ENCODE data around the gene VPS37D. TPM values are rescaled to one million over a fixed set of nuclear protein-coding genes. Genes with fewer than 3 reads are reported as not detected.

The VPS37D gene
- total and polyA plus RNA-seq, 2 of the 4 experiments (the other 2 are of a cell fraction), result 2.3 to 3.1 TPM

DNA sequence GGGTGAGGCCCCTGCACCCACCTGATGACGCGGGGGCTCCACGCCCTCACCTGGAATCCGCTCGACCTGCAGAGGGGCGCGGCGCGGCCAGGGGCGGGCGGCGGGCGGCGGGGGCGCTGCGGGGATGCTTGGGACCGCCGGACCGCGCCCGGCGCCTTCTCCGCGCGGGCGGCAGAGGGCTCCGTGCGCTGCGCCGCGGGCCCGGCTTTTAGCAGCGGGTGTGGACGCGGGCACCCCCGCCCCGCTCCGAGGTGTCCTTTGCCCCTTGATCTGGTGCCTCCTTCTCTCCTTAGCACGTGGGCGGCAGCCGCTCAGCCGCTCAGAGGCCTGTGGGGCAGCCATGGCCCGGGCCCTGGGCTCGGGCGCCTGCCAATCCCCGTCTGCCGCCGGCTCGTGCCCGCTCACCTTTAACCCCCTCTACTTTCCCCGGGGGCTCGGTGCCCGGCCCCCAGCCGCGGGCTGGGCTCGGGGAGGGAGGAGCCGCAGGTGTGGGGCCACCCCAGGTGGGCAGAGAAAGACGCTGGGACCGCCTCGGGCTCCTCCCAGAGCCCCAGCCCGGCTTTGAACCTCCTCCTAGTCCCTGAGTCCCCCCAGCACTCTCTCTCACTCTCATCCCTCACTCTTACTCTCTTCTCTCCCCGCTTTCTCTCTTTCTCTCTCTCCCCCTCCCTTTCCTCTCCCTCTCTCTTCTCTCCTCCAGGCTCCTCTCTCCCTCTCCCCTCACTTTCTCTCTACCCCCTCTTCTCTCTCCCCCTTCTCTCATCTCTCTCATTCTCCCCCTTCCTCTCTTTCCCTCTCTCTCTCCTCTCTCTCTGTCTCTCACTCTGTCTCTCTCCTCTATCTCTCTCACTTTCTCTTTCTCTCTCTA, 19.7 kb upstream of the VPS37D start:
- Histone ChIP-seq H3K18ac (ENCODE audit: low read depth, low read length) (no peak overlapping the region), H4K20me1 (ENCODE audit: insufficient read depth, low read length) (no peaks in the 10 kb centered on the region), H2AK9ac (replicated peaks; ENCODE audit: low read depth, low read length, poor library complexity) (no peak overlapping the region), H4K91ac (ENCODE audit: insufficient read depth, low read depth, low read length) (no peak overlapping the region), H3K4me3 (ENCODE audit: insufficient read depth, low read depth, low read length) (peak overlapping the region; percentile 24; the same call in 1 of the 2 replicates), H4K5ac (ENCODE audit: low read depth, low read length) (no peak overlapping the region), H3K79me1 (ENCODE audit: low read depth in 1 of 2, low read length in 2 of 2) (no peaks in the 10 kb centered on the region), H3K4ac (ENCODE audit: low read depth, low read length) (no peak overlapping the region), H3K14ac (replicated peaks; ENCODE audit: low read depth, low read length) (no peak overlapping the region), H3K23ac (ENCODE audit: low read depth, low read length) (no peak overlapping the region), H3K36me3 (ENCODE audit: control insufficient read depth, insufficient read depth, low read length) (no peaks in the 10 kb centered on the region), H3K4me2 (ENCODE audit: low read depth, low read length) (peak overlapping the region; percentile 40; the same call in 1 of the 2 replicates), H3K9ac (ENCODE audit: low read depth, low read length) (no peak overlapping the region), H2BK15ac (ENCODE audit: low read depth, low read length) (no peak overlapping the region), H2BK120ac (ENCODE audit: low read depth, low read length) (no peak overlapping the region), H2BK20ac (ENCODE audit: low read depth, low read length) (no peak overlapping the region), H2AK5ac (ENCODE audit: low read depth, low read length) (no peak overlapping the region), H3K4me1 (ENCODE audit: control insufficient read depth, insufficient read depth, low read length) (no peaks in the 10 kb centered on the region; the same call in 1 of the 2 replicates), H3K27me3 (ENCODE audit: control insufficient read depth, insufficient read depth, low read length) (peaks cover 81% of the 10 kb centered on the region), H2BK5ac (ENCODE audit: low read depth, low read length, poor library complexity, severe bottlenecking) (no peak overlapping the region), H3K27ac (ENCODE audit: insufficient read depth, low read length) (no peak overlapping the region), H3K9me3 (ENCODE audit: control insufficient read depth, insufficient read depth, low read length) (no peaks in the 10 kb centered on the region), H3K56ac (ENCODE audit: extremely low read depth, insufficient read depth, low read length) (no peak overlapping the region), H2AFZ (replicated peaks; ENCODE audit: low read length, poor library complexity) (peak overlapping the region; percentile 71), H3K9me1 (ENCODE audit: insufficient read depth, low read length) (no peaks in the 10 kb centered on the region), H4K8ac (ENCODE audit: low read depth in 2 of 2, low read length in 2 of 2) (no peak overlapping the region)
- ChIA-PET POLR2A (ENCODE audit: unreplicated experiment) (no interaction called here), CTCF (no interaction called here)
- ATAC-seq (ENCODE audit: low read depth), result peak; percentile 74
- no TSS peak for BruUV-seq (replicated peaks)
- TF ChIP-seq MAFK (IDR thresholded peaks at IDR 0.05; ENCODE audit: low read depth, low read length) (no peak), CEBPB (IDR thresholded peaks at IDR 0.05; ENCODE audit: low read depth, low read length) (no peak), MXI1 (IDR thresholded peaks at IDR 0.05; ENCODE audit: borderline replicate concordance, low read depth, low read length) (no peak), FOS (IDR thresholded peaks at IDR 0.05; ENCODE audit: low read depth, low read length) (no peak), POLR2A (IDR thresholded peaks at IDR 0.05; ENCODE audit: low read depth, low read length) (no peak), MAZ (IDR thresholded peaks at IDR 0.05; ENCODE audit: borderline replicate concordance, low read depth, low read length) (no peak)
- intact Hi-C loops (cut with micrococcal nuclease), result no loop called here
- WGBS, 2 experiments (ENCODE audit: extremely low coverage in 2 of 2, insufficient read length in 1 of 2), result 1% methylated on average over 18 of the region's 62 CpGs; no CpG with 5 or more reads in 1 of the 2 experiments
- dilution Hi-C loops (cut with HindIII; ENCODE audit: low sequenced_read_pairs, unreplicated experiment), result no loop called here
- no peak for DNase-seq
- in situ Hi-C loops (cut with MboI; ENCODE audit: low sequenced_read_pairs), result no loop called here

Data from IMR-90 (cell line).